SK-N-SH treated with all-trans-retinoic acid at 6 μM for 48 hours (cell line): ENCODE data around the gene TUBA4A.

ENCODE experiments used
- ATAC-seq: fragments of 200-7000 bp; cut with Tn5 transposase; 3 replicates; pipeline ENCODE4 v1.9.1; 2020; ENCODE audit warnings: mild to moderate bottlenecking, moderate library complexity
- ARNTL ChIP-seq: fragments of 450-650 bp; formaldehyde crosslinking; IDR thresholded peaks from 2 replicates; pipeline ENCODE4 v1.5.0; 2020; ENCODE audit warnings: low read depth, mild to moderate bottlenecking, moderate library complexity, borderline replicate concordance
- BACH2 ChIP-seq: fragments of 250-450 bp; sonication (Bioruptor Pico); IDR thresholded peaks from 2 replicates; pipeline ENCODE4 v1.9.0; 2021; ENCODE audit warnings: mild to moderate bottlenecking, borderline replicate concordance
- CSDC2 ChIP-seq: fragments of 250-450 bp; sonication (Bioruptor Pico); IDR thresholded peaks from 2 replicates; pipeline ENCODE4 v1.5.0; 2020; ENCODE audit warnings: mild to moderate bottlenecking, moderate library complexity
- ESRRG ChIP-seq: fragments of 250-450 bp; sonication (Bioruptor Pico); IDR thresholded peaks from 2 replicates; pipeline ENCODE4 v1.6.1; 2021; ENCODE audit warnings: mild to moderate bottlenecking
- GLIS3 ChIP-seq: fragments of 250-450 bp; sonication (Bioruptor Pico); IDR thresholded peaks from 2 replicates; pipeline ENCODE4 v1.5.0; 2020; ENCODE audit warnings: mild to moderate bottlenecking, moderate library complexity
- ISL1 ChIP-seq: fragments of 250-450 bp; sonication (Bioruptor Pico); IDR thresholded peaks from 2 replicates; pipeline ENCODE4 v2.1.2; 2022; ENCODE audit warnings: mild to moderate bottlenecking, moderate library complexity
- OSR1 ChIP-seq: fragments of 250-450 bp; sonication (Bioruptor Pico); IDR thresholded peaks from 2 replicates; pipeline ENCODE4 v1.8.0; 2022; ENCODE audit warnings: moderate library complexity, mild to moderate bottlenecking, inconsistent platforms
- PPARA ChIP-seq: fragments of 250-450 bp; sonication (Bioruptor Pico); IDR thresholded peaks from 2 replicates; pipeline ENCODE4 v1.5.0; 2020; ENCODE audit warnings: mild to moderate bottlenecking, borderline replicate concordance
- SNAI2 ChIP-seq: fragments of 250-450 bp; sonication (Bioruptor Pico); IDR thresholded peaks from 2 replicates; pipeline ENCODE4 v1.5.0; 2020; ENCODE audit warnings: mild to moderate bottlenecking, moderate library complexity
- TCF4 ChIP-seq: fragments of 250-450 bp; sonication (Bioruptor Pico); IDR thresholded peaks from 2 replicates; pipeline ENCODE4 v1.8.0; 2021; ENCODE audit warnings: mild to moderate bottlenecking, moderate library complexity, borderline replicate concordance
- TOX ChIP-seq: fragments of 250-450 bp; sonication (Bioruptor Pico); IDR thresholded peaks from 2 replicates; pipeline ENCODE4 v1.8.0; 2021; ENCODE audit warnings: mild to moderate bottlenecking, moderate library complexity, borderline replicate concordance
- ZC3H10 ChIP-seq: fragments of 250-450 bp; sonication (Bioruptor Pico); IDR thresholded peaks from 2 replicates; pipeline ENCODE4 v1.5.1; 2021; ENCODE audit warnings: mild to moderate bottlenecking, moderate library complexity
- ZFP3 ChIP-seq: fragments of 250-450 bp; sonication (Bioruptor Pico); IDR thresholded peaks from 2 replicates; pipeline ENCODE4 v1.5.0; 2020; ENCODE audit warnings: mild to moderate bottlenecking, moderate library complexity
- ZFP30 ChIP-seq: fragments of 450-650 bp; formaldehyde crosslinking; IDR thresholded peaks from 2 replicates; pipeline ENCODE4 v1.5.0; 2022; ENCODE audit warnings: mild to moderate bottlenecking, moderate library complexity
- ZNF565 ChIP-seq: fragments of 450-650 bp; formaldehyde crosslinking; conservative IDR thresholded peaks from 2 replicates; pipeline ENCODE4 v1.5.0; 2020; ENCODE audit warnings: low read depth, mild to moderate bottlenecking, moderate library complexity
- ZNF70 ChIP-seq: fragments of 450-650 bp; formaldehyde crosslinking; IDR thresholded peaks from 2 replicates; pipeline ENCODE4 v1.5.0; 2020; ENCODE audit warnings: mild to moderate bottlenecking, moderate library complexity
- TF ChIP-seq, protein P1 (sequence below): fragments of 250-450 bp; sonication (Bioruptor Pico); IDR thresholded peaks from 2 replicates; pipeline ENCODE4 v1.5.1; 2020; ENCODE audit warnings: low read depth, mild to moderate bottlenecking, moderate library complexity
- TF ChIP-seq, protein P2 (sequence below): fragments of 250-450 bp; sonication (Bioruptor Pico); IDR thresholded peaks from 2 replicates; pipeline ENCODE4 v1.8.0; 2020; ENCODE audit warnings: mild to moderate bottlenecking, moderate library complexity, borderline replicate concordance
- TF ChIP-seq, protein P3 (sequence below): fragments of 250-450 bp; sonication (Bioruptor Pico); IDR thresholded peaks from 2 replicates; pipeline ENCODE4 v1.5.0; 2020; ENCODE audit warnings: mild to moderate bottlenecking, moderate library complexity
- TF ChIP-seq, protein P4 (sequence below): fragments of 250-450 bp; sonication (Bioruptor Pico); IDR thresholded peaks from 2 replicates; pipeline ENCODE4 v1.8.0; 2021; ENCODE audit warnings: low read depth, mild to moderate bottlenecking, moderate library complexity, borderline replicate concordance
- TF ChIP-seq, protein P5 (sequence below): fragments of 250-450 bp; sonication (Bioruptor Pico); IDR thresholded peaks from 2 replicates; pipeline ENCODE4 v1.5.1; 2021; ENCODE audit warnings: mild to moderate bottlenecking, moderate library complexity

The TUBA4A gene

DNA sequence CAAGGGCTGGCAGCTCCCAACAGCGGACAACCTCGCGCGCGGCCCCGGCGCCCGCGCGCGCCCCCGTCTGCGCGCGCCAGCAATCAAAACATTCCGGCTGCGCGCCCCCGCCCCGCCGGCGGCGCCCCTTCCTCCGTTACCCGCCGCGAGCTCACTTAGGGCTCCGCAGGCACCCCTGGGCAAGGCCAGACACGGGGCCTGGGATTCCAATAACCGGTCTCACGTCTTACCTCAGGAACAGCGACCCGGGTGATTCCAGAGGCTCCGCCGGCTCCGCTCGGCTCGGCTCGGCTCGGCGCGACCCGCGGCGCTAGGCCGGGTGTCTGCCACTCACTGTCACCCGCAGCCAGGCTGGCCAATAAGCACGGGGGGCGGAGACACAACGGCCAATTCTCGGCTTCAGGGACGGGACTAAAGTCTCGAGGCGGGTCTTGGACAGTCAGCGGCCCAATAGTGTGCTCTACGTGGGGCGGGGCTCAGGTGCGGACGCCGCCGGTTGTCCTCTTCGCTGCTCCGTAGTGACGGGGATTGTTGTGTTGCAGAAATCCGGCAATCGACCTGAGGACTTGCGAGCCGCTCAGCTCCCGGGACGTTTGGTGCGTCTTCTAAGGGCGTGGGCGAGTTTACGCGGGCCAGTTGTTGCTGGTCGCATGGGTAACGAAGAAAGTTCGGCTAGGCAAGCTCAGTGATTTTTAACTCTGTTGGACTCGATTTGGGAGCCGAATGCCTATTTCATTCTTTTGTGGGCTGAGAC is 24.2 kb downstream of the TUBA4A start, which contains the start of the genes ANKZF1 and ATG9A (continued):
- TF ChIP-seq ZNF565 (CRISPR knock-in tag) = no peak; the same call in 1 of the 2 replicates
- peak; percentile 25; the same call in 1 of the 2 replicates for TF ChIP-seq ZFP30 (CRISPR knock-in tag)
- TF ChIP-seq, all 23 proteins: peak for 8

DNA sequence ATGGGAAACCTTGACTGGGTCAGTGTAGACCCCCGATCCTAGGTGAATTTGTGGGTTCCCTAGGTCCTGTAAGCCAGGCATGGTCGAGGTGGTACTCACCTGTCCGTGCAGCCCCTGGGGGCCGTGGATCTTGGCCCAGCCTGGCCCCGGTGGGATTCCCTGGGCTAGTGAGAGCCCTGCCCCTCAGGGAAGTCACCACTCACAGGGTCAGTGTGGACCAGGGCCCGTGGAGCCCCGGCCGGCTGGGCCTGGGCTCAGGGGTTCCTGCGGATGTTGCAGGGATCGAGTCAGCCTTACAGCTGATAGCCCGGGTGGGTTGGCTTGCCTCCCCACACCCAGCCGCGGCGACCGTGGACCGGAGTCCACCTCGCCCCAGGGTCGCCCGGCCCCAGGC is 24.8 kb downstream of the TUBA4A start:
- peak; percentile 21 for ATAC-seq
- TF ChIP-seq ISL1 (CRISPR knock-in tag) (no peak), OSR1 (no peak), ESRRG (no peak), ARNTL (CRISPR knock-in tag) (no peak), ZNF565 (CRISPR knock-in tag) (no peak), BACH2 (no peak), PPARA (no peak), ZNF70 (CRISPR knock-in tag) (no peak), ZFP3 (no peak; the same call in 1 of the 2 replicates), TOX (no peak), ZC3H10 (no peak), TCF4 (CRISPR knock-in tag) (no peak)
- TF ChIP-seq, protein P1, sequence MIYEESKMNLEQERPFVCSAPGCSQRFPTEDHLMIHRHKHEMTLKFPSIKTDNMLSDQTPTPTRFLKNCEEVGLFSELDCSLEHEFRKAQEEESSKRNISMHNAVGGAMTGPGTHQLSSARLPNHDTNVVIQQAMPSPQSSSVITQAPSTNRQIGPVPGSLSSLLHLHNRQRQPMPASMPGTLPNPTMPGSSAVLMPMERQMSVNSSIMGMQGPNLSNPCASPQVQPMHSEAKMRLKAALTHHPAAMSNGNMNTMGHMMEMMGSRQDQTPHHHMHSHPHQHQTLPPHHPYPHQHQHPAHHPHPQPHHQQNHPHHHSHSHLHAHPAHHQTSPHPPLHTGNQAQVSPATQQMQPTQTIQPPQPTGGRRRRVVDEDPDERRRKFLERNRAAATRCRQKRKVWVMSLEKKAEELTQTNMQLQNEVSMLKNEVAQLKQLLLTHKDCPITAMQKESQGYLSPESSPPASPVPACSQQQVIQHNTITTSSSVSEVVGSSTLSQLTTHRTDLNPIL (CRISPR knock-in tag) = no peak
- TF ChIP-seq, protein P2, sequence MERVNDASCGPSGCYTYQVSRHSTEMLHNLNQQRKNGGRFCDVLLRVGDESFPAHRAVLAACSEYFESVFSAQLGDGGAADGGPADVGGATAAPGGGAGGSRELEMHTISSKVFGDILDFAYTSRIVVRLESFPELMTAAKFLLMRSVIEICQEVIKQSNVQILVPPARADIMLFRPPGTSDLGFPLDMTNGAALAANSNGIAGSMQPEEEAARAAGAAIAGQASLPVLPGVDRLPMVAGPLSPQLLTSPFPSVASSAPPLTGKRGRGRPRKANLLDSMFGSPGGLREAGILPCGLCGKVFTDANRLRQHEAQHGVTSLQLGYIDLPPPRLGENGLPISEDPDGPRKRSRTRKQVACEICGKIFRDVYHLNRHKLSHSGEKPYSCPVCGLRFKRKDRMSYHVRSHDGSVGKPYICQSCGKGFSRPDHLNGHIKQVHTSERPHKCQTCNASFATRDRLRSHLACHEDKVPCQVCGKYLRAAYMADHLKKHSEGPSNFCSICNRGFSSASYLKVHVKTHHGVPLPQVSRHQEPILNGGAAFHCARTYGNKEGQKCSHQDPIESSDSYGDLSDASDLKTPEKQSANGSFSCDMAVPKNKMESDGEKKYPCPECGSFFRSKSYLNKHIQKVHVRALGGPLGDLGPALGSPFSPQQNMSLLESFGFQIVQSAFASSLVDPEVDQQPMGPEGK (CRISPR knock-in tag) = no peak
- TF ChIP-seq, protein P3, sequence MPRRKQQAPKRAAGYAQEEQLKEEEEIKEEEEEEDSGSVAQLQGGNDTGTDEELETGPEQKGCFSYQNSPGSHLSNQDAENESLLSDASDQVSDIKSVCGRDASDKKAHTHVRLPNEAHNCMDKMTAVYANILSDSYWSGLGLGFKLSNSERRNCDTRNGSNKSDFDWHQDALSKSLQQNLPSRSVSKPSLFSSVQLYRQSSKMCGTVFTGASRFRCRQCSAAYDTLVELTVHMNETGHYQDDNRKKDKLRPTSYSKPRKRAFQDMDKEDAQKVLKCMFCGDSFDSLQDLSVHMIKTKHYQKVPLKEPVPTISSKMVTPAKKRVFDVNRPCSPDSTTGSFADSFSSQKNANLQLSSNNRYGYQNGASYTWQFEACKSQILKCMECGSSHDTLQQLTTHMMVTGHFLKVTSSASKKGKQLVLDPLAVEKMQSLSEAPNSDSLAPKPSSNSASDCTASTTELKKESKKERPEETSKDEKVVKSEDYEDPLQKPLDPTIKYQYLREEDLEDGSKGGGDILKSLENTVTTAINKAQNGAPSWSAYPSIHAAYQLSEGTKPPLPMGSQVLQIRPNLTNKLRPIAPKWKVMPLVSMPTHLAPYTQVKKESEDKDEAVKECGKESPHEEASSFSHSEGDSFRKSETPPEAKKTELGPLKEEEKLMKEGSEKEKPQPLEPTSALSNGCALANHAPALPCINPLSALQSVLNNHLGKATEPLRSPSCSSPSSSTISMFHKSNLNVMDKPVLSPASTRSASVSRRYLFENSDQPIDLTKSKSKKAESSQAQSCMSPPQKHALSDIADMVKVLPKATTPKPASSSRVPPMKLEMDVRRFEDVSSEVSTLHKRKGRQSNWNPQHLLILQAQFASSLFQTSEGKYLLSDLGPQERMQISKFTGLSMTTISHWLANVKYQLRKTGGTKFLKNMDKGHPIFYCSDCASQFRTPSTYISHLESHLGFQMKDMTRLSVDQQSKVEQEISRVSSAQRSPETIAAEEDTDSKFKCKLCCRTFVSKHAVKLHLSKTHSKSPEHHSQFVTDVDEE (CRISPR knock-in tag) = no peak

DNA sequence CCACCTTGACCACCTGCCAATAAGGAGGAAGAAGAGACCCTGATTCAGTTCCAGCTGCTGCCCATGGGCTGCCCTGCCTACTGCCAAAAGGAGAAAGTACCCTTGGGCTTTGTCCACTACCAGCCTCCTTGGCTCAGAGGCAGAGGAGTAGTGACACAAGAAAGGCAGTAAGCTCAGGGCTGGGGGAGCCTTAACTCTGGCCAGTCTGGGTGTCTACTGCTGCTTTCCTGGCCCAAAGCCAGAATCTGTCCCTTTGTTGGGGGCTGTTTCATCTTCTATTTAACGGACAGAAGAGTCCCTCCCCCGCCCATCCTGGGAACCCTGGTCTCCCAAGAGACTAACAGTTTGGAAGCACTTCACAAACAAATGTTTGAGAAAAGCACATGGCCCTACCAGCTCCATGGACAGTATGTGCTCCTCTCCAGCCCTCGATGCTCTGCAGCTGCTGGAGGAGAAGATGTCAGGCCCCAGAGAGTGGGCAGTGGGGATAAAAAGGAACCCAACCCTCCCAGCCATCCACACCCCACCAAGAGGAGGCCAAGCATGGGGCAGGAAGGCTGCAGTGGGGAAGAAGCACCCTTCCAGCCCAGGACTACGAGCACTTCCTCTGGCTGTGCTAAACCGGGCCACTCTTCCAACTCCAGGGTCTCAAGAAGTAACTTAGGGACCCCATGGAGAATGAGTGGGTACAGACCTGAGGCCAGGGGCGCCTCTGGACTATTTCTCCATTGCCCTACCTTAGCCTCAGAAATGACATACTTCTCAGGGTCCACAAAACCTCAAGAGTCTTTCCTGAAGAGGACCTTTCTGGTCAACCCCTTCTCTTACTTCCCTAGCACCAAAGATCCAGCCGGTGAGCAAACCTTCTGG is 25.4 kb downstream of the TUBA4A start:
- no peak for ATAC-seq
- no peak for TF ChIP-seq ZFP3
- TF ChIP-seq, protein P4, sequence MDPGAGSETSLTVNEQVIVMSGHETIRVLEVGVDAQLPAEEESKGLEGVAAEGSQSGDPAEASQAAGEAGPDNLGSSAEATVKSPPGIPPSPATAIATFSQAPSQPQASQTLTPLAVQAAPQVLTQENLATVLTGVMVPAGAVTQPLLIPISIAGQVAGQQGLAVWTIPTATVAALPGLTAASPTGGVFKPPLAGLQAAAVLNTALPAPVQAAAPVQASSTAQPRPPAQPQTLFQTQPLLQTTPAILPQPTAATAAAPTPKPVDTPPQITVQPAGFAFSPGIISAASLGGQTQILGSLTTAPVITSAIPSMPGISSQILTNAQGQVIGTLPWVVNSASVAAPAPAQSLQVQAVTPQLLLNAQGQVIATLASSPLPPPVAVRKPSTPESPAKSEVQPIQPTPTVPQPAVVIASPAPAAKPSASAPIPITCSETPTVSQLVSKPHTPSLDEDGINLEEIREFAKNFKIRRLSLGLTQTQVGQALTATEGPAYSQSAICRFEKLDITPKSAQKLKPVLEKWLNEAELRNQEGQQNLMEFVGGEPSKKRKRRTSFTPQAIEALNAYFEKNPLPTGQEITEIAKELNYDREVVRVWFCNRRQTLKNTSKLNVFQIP (CRISPR knock-in tag) = no peak
- TF ChIP-seq BACH2 = no peak
- TF ChIP-seq SNAI2 = no peak
- no peak for TF ChIP-seq CSDC2
- no peak for TF ChIP-seq GLIS3
- TF ChIP-seq, protein P5, sequence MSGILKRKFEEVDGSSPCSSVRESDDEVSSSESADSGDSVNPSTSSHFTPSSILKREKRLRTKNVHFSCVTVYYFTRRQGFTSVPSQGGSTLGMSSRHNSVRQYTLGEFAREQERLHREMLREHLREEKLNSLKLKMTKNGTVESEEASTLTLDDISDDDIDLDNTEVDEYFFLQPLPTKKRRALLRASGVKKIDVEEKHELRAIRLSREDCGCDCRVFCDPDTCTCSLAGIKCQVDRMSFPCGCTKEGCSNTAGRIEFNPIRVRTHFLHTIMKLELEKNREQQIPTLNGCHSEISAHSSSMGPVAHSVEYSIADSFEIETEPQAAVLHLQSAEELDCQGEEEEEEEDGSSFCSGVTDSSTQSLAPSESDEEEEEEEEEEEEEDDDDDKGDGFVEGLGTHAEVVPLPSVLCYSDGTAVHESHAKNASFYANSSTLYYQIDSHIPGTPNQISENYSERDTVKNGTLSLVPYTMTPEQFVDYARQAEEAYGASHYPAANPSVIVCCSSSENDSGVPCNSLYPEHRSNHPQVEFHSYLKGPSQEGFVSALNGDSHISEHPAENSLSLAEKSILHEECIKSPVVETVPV (CRISPR knock-in tag) = no peak
- TF ChIP-seq, protein P2 (CRISPR knock-in tag) = no peak
- TF ChIP-seq, protein P1 (CRISPR knock-in tag) = no peak
